DND-41 (cell line): ENCODE results near the gene IFNG-AS1.

Experiments
- EZH2 ChIP-seq: IDR thresholded peaks from 3 replicates; pipeline ENCODE4 v1.6.1; 2012; ENCODE audit warnings: borderline replicate concordance, low read depth, mild to moderate bottlenecking, moderate library complexity, low read length, inconsistent platforms; ENCODE audit not compliant: severe bottlenecking
- TF ChIP-seq, protein P1 (sequence below): IDR thresholded peaks from 2 replicates; pipeline ENCODE4 v1.5.1; 2012; ENCODE audit warnings: borderline replicate concordance, low read length, moderate library complexity, mild to moderate bottlenecking; ENCODE audit not compliant: poor library complexity, severe bottlenecking; ENCODE audit errors: extremely low read depth

DNA sequence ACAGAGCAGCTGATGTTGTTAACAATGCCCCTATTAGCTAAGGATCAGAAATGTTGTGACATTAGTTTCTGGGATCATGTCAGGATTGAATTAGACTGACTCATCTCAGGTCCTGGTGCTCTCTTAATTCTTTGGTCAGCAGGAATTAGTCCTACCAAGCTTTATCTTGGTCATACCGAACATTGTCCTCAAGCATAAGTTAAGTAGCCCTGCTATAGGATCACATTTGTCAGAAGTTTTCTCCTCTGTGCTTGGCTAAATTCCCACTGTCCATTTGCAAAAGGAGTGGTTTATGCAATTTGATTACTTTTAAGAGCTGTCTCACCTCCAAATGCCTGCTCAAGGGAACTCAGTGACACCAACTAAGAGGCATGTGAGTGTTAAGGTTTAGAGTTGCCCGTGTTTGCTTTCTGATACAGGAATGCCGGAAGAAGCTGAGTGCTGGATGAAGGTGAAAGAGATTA, 48.4 kb upstream of the IFNG-AS1 start:
- TF ChIP-seq, protein P1, sequence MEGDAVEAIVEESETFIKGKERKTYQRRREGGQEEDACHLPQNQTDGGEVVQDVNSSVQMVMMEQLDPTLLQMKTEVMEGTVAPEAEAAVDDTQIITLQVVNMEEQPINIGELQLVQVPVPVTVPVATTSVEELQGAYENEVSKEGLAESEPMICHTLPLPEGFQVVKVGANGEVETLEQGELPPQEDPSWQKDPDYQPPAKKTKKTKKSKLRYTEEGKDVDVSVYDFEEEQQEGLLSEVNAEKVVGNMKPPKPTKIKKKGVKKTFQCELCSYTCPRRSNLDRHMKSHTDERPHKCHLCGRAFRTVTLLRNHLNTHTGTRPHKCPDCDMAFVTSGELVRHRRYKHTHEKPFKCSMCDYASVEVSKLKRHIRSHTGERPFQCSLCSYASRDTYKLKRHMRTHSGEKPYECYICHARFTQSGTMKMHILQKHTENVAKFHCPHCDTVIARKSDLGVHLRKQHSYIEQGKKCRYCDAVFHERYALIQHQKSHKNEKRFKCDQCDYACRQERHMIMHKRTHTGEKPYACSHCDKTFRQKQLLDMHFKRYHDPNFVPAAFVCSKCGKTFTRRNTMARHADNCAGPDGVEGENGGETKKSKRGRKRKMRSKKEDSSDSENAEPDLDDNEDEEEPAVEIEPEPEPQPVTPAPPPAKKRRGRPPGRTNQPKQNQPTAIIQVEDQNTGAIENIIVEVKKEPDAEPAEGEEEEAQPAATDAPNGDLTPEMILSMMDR: no peak
- no peak for TF ChIP-seq EZH2
